SK-N-SH (cell line): ENCODE measurements around the gene ASPSCR1. TPM values are rescaled to one million over a fixed set of nuclear protein-coding genes. Genes with fewer than 3 reads are reported as not detected.

ENCODE experiments used
- CTCF ChIA-PET: fragments of 300-600, 350-600 bp; formaldehyde crosslinking; extraction: SDS; loops from one replicate; lab custom pipeline; 2021; lab: Yijun Ruan, JAX
- POLR2A ChIA-PET: fragments of 350-600 bp; sonication (Branson Sonifier 250); formaldehyde crosslinking; extraction: SDS; loops from one replicate; lab custom pipeline; 2020; ENCODE audit warnings: antibody characterized with exemption, inconsistent platforms; lab: Yijun Ruan, JAX
- DNase-seq: peaks from one replicate; pipeline ENCODE4 v3.0.0; 2012
- H2AFZ ChIP-seq: fragments of 200-600 bp; sonication (generic); 2 replicates; pipeline ENCODE4 v1.8.1; 2016; ENCODE audit warnings: antibody characterized with exemption, mild to moderate bottlenecking, low read depth
- H3F3A ChIP-seq: fragments of 200-600 bp; sonication (generic); replicated peaks from 2 replicates; pipeline ENCODE3; 2016; ENCODE audit warnings: antibody characterized with exemption, mild to moderate bottlenecking; ENCODE audit not compliant: insufficient read depth
- H3K27ac ChIP-seq, 2 experiments: fragments of 200-500 bp in 1 of 2; fragments of 200-600 bp in 1 of 2; sonication (Bioruptor generic) in 1 of 2; sonication (generic), shearing (Covaris generic) in 1 of 2; 2 replicates each; pipeline versions ENCODE4 v1.5.1 to v1.6.1; 2014 to 2016; ENCODE audit warnings: low read depth in 2 of 2, inconsistent platforms in 1 of 2, low read length in 1 of 2, mild to moderate bottlenecking in 1 of 2, mixed read lengths in 1 of 2
- H3K27me3 ChIP-seq: fragments of 200-600 bp; sonication (generic), shearing (Covaris generic); 2 replicates; pipeline ENCODE4 v1.6.1; 2016; ENCODE audit warnings: mixed run types; ENCODE audit not compliant: insufficient read depth
- H3K36me3 ChIP-seq, 2 experiments: fragments of 200-500 bp in 1 of 2; fragments of 200-600 bp in 1 of 2; sonication (Bioruptor generic) in 1 of 2; sonication (generic) in 1 of 2; replicated peaks in 1 of 2; 2 replicates each; pipeline versions ENCODE3 to v1.5.1; 2014 to 2016; ENCODE audit warnings: low read length in 1 of 2, mild to moderate bottlenecking in 1 of 2; ENCODE audit not compliant: insufficient read depth in 2 of 2, control insufficient read depth in 1 of 2
- H3K4me1 ChIP-seq, 2 experiments: fragments of 200-500 bp in 1 of 2; fragments of 200-600 bp in 1 of 2; sonication (Bioruptor generic) in 1 of 2; sonication (generic), shearing (Covaris generic) in 1 of 2; 2 replicates each; pipeline versions ENCODE4 v1.5.1 to v1.6.1; 2014 to 2016; ENCODE audit warnings: low read depth in 1 of 2, low read length in 1 of 2, mixed run types in 1 of 2; ENCODE audit not compliant: insufficient read depth in 2 of 2, control insufficient read depth in 1 of 2
- H3K4me2 ChIP-seq: fragments of 200-600 bp; sonication (generic), shearing (Covaris generic); 2 replicates; pipeline ENCODE4 v1.6.1; 2017; ENCODE audit warnings: mixed run types
- H3K4me3 ChIP-seq, 2 experiments: fragments of 200-500 bp in 1 of 2; fragments of 200-600 bp in 1 of 2; sonication (Bioruptor generic) in 1 of 2; sonication (generic), shearing (Covaris generic) in 1 of 2; 2 replicates each; pipeline versions ENCODE4 v1.5.1 to v1.8.1; 2014 to 2016; ENCODE audit warnings: low read depth in 2 of 2, inconsistent platforms in 1 of 2, low read length in 1 of 2, mild to moderate bottlenecking in 1 of 2, mixed read lengths in 1 of 2, moderate library complexity in 1 of 2
- H3K79me2 ChIP-seq: fragments of 200-600 bp; sonication (generic); 2 replicates; pipeline ENCODE4 v1.8.1; 2017; ENCODE audit warnings: mild to moderate bottlenecking; ENCODE audit not compliant: insufficient read depth
- H3K9ac ChIP-seq: fragments of 200-600 bp; sonication (generic); 2 replicates; pipeline ENCODE4 v1.6.1; 2017; ENCODE audit warnings: mixed run types
- H3K9me2 ChIP-seq: fragments of 200-600 bp; sonication (generic); 2 replicates; pipeline ENCODE4 v1.6.1; 2017; ENCODE audit warnings: mixed run types
- H3K9me3 ChIP-seq: fragments of 200-600 bp; sonication (generic); 2 replicates; pipeline ENCODE4 v1.6.1; 2017; ENCODE audit warnings: mixed run types, mild to moderate bottlenecking, moderate library complexity
- H4K20me1 ChIP-seq: fragments of 200-600 bp; sonication (generic); 2 replicates; pipeline ENCODE4 v1.6.1; 2017; ENCODE audit warnings: mild to moderate bottlenecking, mixed run types; ENCODE audit not compliant: insufficient read depth
- CHD2 ChIP-seq: fragments of 150-350 bp; IDR thresholded peaks from 2 replicates; pipeline ENCODE4 v1.6.1; 2018; ENCODE audit warnings: low read length; ENCODE audit not compliant: partially characterized antibody
- CTCF ChIP-seq: fragments of 200-600 bp; sonication (generic); IDR thresholded peaks from 2 replicates; pipeline ENCODE4 v1.6.1; 2017; ENCODE audit warnings: antibody characterized with exemption, mild to moderate bottlenecking, moderate library complexity
- ELF1 ChIP-seq: IDR thresholded peaks from 2 replicates; pipeline ENCODE4 v1.4.0; 2012
- EP300 ChIP-seq, 2 experiments: IDR thresholded peaks; 2 replicates each; pipeline versions ENCODE4 v1.4.0 to v1.6.1; 2012; ENCODE audit warnings: borderline replicate concordance in 1 of 2, low read depth in 1 of 2, low read length in 1 of 2
- FOSL2 ChIP-seq: IDR thresholded peaks from 2 replicates; pipeline ENCODE4 v1.4.0; 2012; ENCODE audit warnings: low read depth, mild to moderate bottlenecking, moderate library complexity, borderline replicate concordance
- FOXJ3 ChIP-seq: sonication (generic); formaldehyde crosslinking; IDR thresholded peaks from 2 replicates; pipeline ENCODE4 v1.5.1; 2020; ENCODE audit warnings: mild to moderate bottlenecking, missing genetic modification reagents
- FOXM1 ChIP-seq: IDR thresholded peaks from 2 replicates; pipeline ENCODE4 v1.4.0; 2012; ENCODE audit warnings: low read depth, mild to moderate bottlenecking
- GABPA ChIP-seq: IDR thresholded peaks from 2 replicates; pipeline ENCODE4 v1.4.0; 2012; ENCODE audit warnings: low read depth, mild to moderate bottlenecking
- GATA2 ChIP-seq: sonication (generic); formaldehyde crosslinking; IDR thresholded peaks from 2 replicates; pipeline ENCODE4 v1.5.0; 2020; ENCODE audit warnings: mild to moderate bottlenecking, missing genetic modification reagents
- MAX ChIP-seq: IDR thresholded peaks from 2 replicates; pipeline ENCODE4 v1.4.0; 2012; ENCODE audit warnings: low read depth
- NFIC ChIP-seq: IDR thresholded peaks from 2 replicates; pipeline ENCODE4 v1.4.0; 2012; ENCODE audit warnings: borderline replicate concordance
- NRF1 ChIP-seq: IDR thresholded peaks from 2 replicates; pipeline ENCODE4 v1.6.1; 2012; ENCODE audit warnings: low read depth, mild to moderate bottlenecking, low read length
- POLR2AphosphoS5 ChIP-seq: IDR thresholded peaks from 2 replicates; pipeline ENCODE4 v1.6.1; 2012; ENCODE audit warnings: low read depth, low read length
- RFX5 ChIP-seq: IDR thresholded peaks from 2 replicates; pipeline ENCODE4 v1.6.1; 2012; ENCODE audit warnings: mild to moderate bottlenecking, improper control_type of control experiment, low read length
- SMC3 ChIP-seq: IDR thresholded peaks from 2 replicates; pipeline ENCODE4 v1.6.1; 2012; ENCODE audit warnings: low read depth, low read length, improper control_type of control experiment
- TAF1 ChIP-seq: IDR thresholded peaks from 2 replicates; pipeline ENCODE4 v1.6.1; 2012; ENCODE audit warnings: low read depth, mild to moderate bottlenecking, low read length, moderate library complexity, borderline replicate concordance
- TCF12 ChIP-seq: IDR thresholded peaks from 2 replicates; pipeline ENCODE4 v1.4.0; 2012
- TEAD4 ChIP-seq: IDR thresholded peaks from 2 replicates; pipeline ENCODE4 v1.4.0; 2012; ENCODE audit warnings: mild to moderate bottlenecking, borderline replicate concordance; ENCODE audit not compliant: insufficient read depth
- YY1 ChIP-seq: IDR thresholded peaks from 2 replicates; pipeline ENCODE4 v1.4.0; 2012; ENCODE audit warnings: low read depth, mild to moderate bottlenecking
- WGBS: methylation state at CpG from one replicate; pipeline ENCODE4 v1.1.6; 2017; ENCODE audit warnings: low lambda C conversion rate; 5-methylcytosine and 5-hydroxymethylcytosine counted together
- polyA plus RNA-seq, 3 experiments: library from polyadenylated mRNA; depleted of rRNA; stranded (reverse); fragments of >200 nt; gene quantifications; 2 replicates each; pipeline ENCODE4 v1.2.3, GENCODE V29; 2012
- TF ChIP-seq, protein P1 (sequence below): IDR thresholded peaks from 2 replicates; pipeline ENCODE4; 2012
- TF ChIP-seq, protein P2 (sequence below): IDR thresholded peaks from 2 replicates; pipeline ENCODE4 v1.4.0; 2012; ENCODE audit warnings: low read depth, borderline replicate concordance

ASPSCR1 gene
- polyA plus RNA-seq, 1 of the 3 experiments (the other 2 are of a cell fraction), result 36.2 TPM

DNA sequence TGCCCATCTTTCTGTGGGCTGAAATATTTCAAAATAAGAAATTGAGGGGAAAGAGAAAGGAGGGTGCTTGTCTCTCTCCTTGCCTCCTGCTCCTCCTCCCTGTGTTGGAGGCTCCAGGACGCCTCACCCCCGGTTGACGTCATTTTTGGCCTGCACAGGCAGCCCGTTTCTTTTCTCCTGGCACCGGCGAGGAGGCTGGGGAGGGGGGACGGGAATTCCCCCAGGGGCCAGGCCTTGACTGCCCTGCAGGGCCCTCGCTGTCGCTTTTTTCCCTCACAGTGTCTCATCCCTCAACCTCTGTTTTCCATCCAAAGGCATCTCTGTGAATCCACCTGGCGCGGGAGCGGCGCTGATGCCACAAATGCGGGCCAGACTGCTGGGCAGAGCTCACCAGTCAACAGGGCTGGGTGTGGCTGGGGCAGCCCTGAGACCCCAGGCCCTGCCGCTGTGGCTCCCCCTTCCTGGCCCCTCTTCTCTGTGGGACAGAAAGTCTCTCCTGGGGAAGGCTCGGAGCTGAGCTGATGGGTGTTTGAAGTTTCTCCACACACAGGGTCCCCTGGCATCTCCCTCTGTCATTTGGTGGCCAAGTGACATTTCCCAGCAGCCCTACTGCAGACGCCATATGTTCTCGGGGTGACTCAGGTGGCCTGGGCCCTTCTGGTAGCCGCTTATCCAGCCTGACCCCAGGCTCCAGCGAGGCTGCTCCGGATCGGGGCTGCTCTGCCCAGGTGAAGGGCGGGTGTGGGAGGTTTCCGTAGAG is 29.2 kb downstream of the ASPSCR1 start:
- Histone ChIP-seq H3K4me3 (no peak overlapping the region), H3K9ac (peak overlapping the region; percentile 69), H3F3A (peaks cover 28% of the 10 kb centered on the region), H3K27me3 (no peaks in the 10 kb centered on the region), H3K9me2 (no peaks in the 10 kb centered on the region), H3K4me2 (peak overlapping the region; percentile 60; the same call in 1 of the 2 replicates), H3K4me1 (peaks cover 16 to 44% of the 10 kb centered on the region in 2 experiments; a peak in 3 of 4 replicates), H3K79me2 (peaks cover 12% of the 10 kb centered on the region; the same call in 1 of the 2 replicates), H4K20me1 (no peaks in the 10 kb centered on the region), H2AFZ (no peak overlapping the region), H3K36me3 (no peaks in the 10 kb centered on the region), H3K27ac (peak overlapping the region in 1 of 2 experiments; percentile 63; a peak in 3 of 4 replicates), H3K9me3 (no peaks in the 10 kb centered on the region)
- 47% methylated on average over 18 of the region's 24 CpGs for WGBS
- POLR2A ChIA-PET, result no interaction called here
- no peak for TF ChIP-seq GABPA
- peak in 1 of 2 experiments; percentile 44; a peak in 1 of 4 replicates for TF ChIP-seq EP300 (IDR thresholded peaks at IDR 0.05; ENCODE audit: borderline replicate concordance in 1 of 2, low read depth in 1 of 2, low read length in 1 of 2)
- no peak; the same call in 1 of the 2 replicates for TF ChIP-seq FOSL2
- no peak for TF ChIP-seq NRF1
- peak; percentile 93 for TF ChIP-seq NFIC
- TF ChIP-seq, protein P1, sequence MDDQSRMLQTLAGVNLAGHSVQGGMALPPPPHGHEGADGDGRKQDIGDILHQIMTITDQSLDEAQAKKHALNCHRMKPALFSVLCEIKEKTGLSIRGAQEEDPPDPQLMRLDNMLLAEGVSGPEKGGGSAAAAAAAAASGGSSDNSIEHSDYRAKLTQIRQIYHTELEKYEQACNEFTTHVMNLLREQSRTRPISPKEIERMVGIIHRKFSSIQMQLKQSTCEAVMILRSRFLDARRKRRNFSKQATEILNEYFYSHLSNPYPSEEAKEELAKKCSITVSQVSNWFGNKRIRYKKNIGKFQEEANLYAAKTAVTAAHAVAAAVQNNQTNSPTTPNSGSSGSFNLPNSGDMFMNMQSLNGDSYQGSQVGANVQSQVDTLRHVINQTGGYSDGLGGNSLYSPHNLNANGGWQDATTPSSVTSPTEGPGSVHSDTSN, result peak; percentile 59
- TF ChIP-seq MAX, result peak; percentile 67; the same call in 1 of the 2 replicates
- peak; percentile 74 for TF ChIP-seq TCF12
- DNase-seq, result no peak
- CTCF ChIA-PET, result interaction anchor here (0.7 to 35.7 kb wide), 3 partner anchors 14 to 1085 kb away, joined by 3 to 1216 read pairs (median 3); partner anchors contain the start of gene NOTUM

DNA sequence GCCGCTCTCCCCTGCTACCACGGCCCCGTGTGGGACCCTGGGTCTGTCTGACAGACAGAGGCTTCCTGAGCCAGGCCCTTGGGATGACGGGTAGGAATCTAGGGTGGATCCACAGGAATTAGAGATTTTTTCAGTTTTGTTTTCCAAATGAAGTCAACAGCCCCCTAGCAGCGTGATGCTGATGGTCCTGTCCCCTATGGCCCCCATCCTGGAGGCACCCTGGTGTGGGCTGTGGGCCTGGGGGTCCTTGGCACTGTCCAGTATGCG is 29.7 kb downstream of the ASPSCR1 start:
- ChIA-PET POLR2A (no interaction called here), CTCF (interaction anchor here (0.7 to 35.7 kb wide), 4 partner anchors 14 to 1086 kb away, joined by 3 to 1216 read pairs (median 3); partner anchors contain the start of gene NOTUM)
- WGBS, result 85% methylated on average over 5 of the region's 6 CpGs

More for the DNA sequence above, 29.7 kb downstream of the ASPSCR1 start:
- peak overlapping the region in 1 of 2 experiments; percentile 63; a peak in 2 of 4 replicates for H3K27ac ChIP-seq
- no peak for DNase-seq
- H3K9me2 ChIP-seq, result no peaks in the 10 kb centered on the region
- H3K9me3 ChIP-seq, result no peaks in the 10 kb centered on the region
- H3K79me2 ChIP-seq, result peaks cover 11% of the 10 kb centered on the region; the same call in 1 of the 2 replicates
- peaks cover 24% of the 10 kb centered on the region for H3F3A ChIP-seq
- TF ChIP-seq TAF1, result no peak
- TF ChIP-seq ELF1, result no peak
- no peak for TF ChIP-seq CTCF
- no peak for TF ChIP-seq NFIC
- no peak for TF ChIP-seq TEAD4
- no peak for TF ChIP-seq CHD2
- no peak for TF ChIP-seq NRF1
- TF ChIP-seq GATA2 (CRISPR knock-in tag), result no peak
- TF ChIP-seq YY1, result no peak
- TF ChIP-seq FOXM1, result no peak
- TF ChIP-seq, protein P1, result no peak
- no peak for TF ChIP-seq POLR2AphosphoS5
- TF ChIP-seq FOXJ3 (CRISPR knock-in tag), result no peak
- TF ChIP-seq, protein P2, sequence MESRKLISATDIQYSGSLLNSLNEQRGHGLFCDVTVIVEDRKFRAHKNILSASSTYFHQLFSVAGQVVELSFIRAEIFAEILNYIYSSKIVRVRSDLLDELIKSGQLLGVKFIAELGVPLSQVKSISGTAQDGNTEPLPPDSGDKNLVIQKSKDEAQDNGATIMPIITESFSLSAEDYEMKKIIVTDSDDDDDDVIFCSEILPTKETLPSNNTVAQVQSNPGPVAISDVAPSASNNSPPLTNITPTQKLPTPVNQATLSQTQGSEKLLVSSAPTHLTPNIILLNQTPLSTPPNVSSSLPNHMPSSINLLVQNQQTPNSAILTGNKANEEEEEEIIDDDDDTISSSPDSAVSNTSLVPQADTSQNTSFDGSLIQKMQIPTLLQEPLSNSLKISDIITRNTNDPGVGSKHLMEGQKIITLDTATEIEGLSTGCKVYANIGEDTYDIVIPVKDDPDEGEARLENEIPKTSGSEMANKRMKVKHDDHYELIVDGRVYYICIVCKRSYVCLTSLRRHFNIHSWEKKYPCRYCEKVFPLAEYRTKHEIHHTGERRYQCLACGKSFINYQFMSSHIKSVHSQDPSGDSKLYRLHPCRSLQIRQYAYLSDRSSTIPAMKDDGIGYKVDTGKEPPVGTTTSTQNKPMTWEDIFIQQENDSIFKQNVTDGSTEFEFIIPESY, result no peak
- TF ChIP-seq RFX5, result no peak
- no peak for TF ChIP-seq SMC3
- no peak overlapping the region for H2AFZ ChIP-seq
- no peaks in the 10 kb centered on the region for H3K27me3 ChIP-seq
- peak overlapping the region; percentile 69 for H3K9ac ChIP-seq
- H3K36me3 ChIP-seq, result no peaks in the 10 kb centered on the region
- peaks cover 16 to 44% of the 10 kb centered on the region in 2 experiments; a peak in 3 of 4 replicates for H3K4me1 ChIP-seq
- peak overlapping the region; percentile 60; the same call in 1 of the 2 replicates for H3K4me2 ChIP-seq
- H4K20me1 ChIP-seq, result no peaks in the 10 kb centered on the region
- H3K4me3 ChIP-seq, result no peak overlapping the region
